Naive thymus-derived CD4-positive, alpha-beta T cell (primary cell): Measurements from ENCODE around the gene ATP6V1C2. TPM values are rescaled to one million over a fixed set of nuclear protein-coding genes. Genes with fewer than 3 reads are reported as not detected.

Experiments used
- ATAC-seq: fragments of 150-1000 bp; cut with Tn5 transposase; 2 replicates; pipeline ENCODE4 v1.10.0; 2021; ENCODE audit warnings: mild to moderate bottlenecking, moderate library complexity
- CTCF ChIA-PET: fragments of 350-600 bp; sonication (Branson Sonifier 250); formaldehyde crosslinking; loops from one replicate; lab custom pipeline; 2021; ENCODE audit warnings: antibody characterized with exemption; lab: Charles Lee
- POLR2A ChIA-PET: fragments of 350-600 bp; sonication (Branson Sonifier 250); formaldehyde crosslinking; loops from one replicate; lab custom pipeline; 2021; ENCODE audit warnings: antibody characterized with exemption, inconsistent platforms; lab: Charles Lee
- DNase-seq, 9 donors: peaks; one replicate each; pipeline versions ENCODE4 v3.0.0 to v3.0.0-alpha.2; 2020 to 2022; ENCODE audit warnings: mixed read lengths in 1 of 9
- H3K27ac ChIP-seq: one replicate; pipeline ENCODE4 v1.7.0; 2013; ENCODE audit warnings: mild to moderate bottlenecking, low read depth, low read length, moderate library complexity
- H3K27me3 ChIP-seq, 2 donors: one replicate each; pipeline ENCODE4 v1.7.0; 2013; ENCODE audit warnings: low read length in 2 of 2, mild to moderate bottlenecking in 2 of 2, moderate library complexity in 2 of 2; ENCODE audit not compliant: control insufficient read depth in 2 of 2, insufficient read depth in 2 of 2
- H3K36me3 ChIP-seq, 3 experiments: 1 replicate in 2 of 3; 2 replicates in 1 of 3; pipeline ENCODE4 v1.7.0; 2013; ENCODE audit warnings: low read length in 3 of 3, mild to moderate bottlenecking in 3 of 3, moderate library complexity in 1 of 3; ENCODE audit not compliant: insufficient read depth in 3 of 3, control insufficient read depth in 2 of 3
- H3K4me1 ChIP-seq, 2 donors: one replicate each; pipeline ENCODE4 v1.7.0; 2013; ENCODE audit warnings: low read length in 2 of 2, mild to moderate bottlenecking in 2 of 2, moderate library complexity in 1 of 2; ENCODE audit not compliant: control insufficient read depth in 2 of 2, insufficient read depth in 2 of 2
- H3K4me3 ChIP-seq: 2 replicates; pipeline ENCODE4 v1.7.0; 2013; ENCODE audit warnings: mild to moderate bottlenecking, low read length
- H3K9me3 ChIP-seq, 3 experiments: 1 replicate in 2 of 3; 2 replicates in 1 of 3; pipeline ENCODE4 v1.7.0; 2013; ENCODE audit warnings: low read length in 3 of 3; ENCODE audit not compliant: control insufficient read depth in 2 of 3
- H3K27ac Mint-ChIP-seq, 9 donors: one replicate each; pipeline ENCODE4 v1.8.0; 2020 to 2022; ENCODE audit warnings: mixed read lengths in 9 of 9, mild to moderate bottlenecking in 8 of 9, moderate library complexity in 5 of 9, inconsistent platforms in 2 of 9
- H3K27me3 Mint-ChIP-seq, 5 donors: one replicate each; pipeline ENCODE4 v1.8.0; 2021 to 2022; ENCODE audit warnings: mixed read lengths in 5 of 5, mild to moderate bottlenecking in 1 of 5
- H3K36me3 Mint-ChIP-seq, 5 donors: one replicate each; pipeline ENCODE4 v1.8.0; 2020 to 2022; ENCODE audit warnings: mixed read lengths in 5 of 5, mild to moderate bottlenecking in 3 of 5, inconsistent platforms in 1 of 5
- H3K4me1 Mint-ChIP-seq, 7 donors: one replicate each; pipeline ENCODE4 v1.8.0; 2020 to 2022; ENCODE audit warnings: mixed read lengths in 7 of 7, mild to moderate bottlenecking in 3 of 7, inconsistent platforms in 1 of 7
- H3K4me3 Mint-ChIP-seq, 10 donors: one replicate each; pipeline ENCODE4 v1.8.0; 2020 to 2022; ENCODE audit warnings: mild to moderate bottlenecking in 10 of 10, mixed read lengths in 10 of 10, moderate library complexity in 6 of 10, inconsistent platforms in 2 of 10
- H3K9me3 Mint-ChIP-seq, 11 donors: one replicate each; pipeline ENCODE4 v1.8.0; 2020 to 2022; ENCODE audit warnings: mixed read lengths in 11 of 11, mild to moderate bottlenecking in 4 of 11, inconsistent platforms in 1 of 11, moderate library complexity in 1 of 11
- intact Hi-C, 2 donors: fragments of 100-400 bp; cut with micrococcal nuclease; formaldehyde crosslinking; loops; one replicate each; pipeline ENCODE4 v1.15.1; 2023
- polyA plus RNA-seq, 2 donors: library from polyadenylated mRNA; unstranded; fragments of 300-500 nt; fragmentation: Illumina TruSeq; gene quantifications; one replicate each; pipeline ENCODE4 v1.2.3, GENCODE V29; 2021
- total RNA-seq, 6 experiments: library from RNA in 5 of 6; stranded (reverse) in 5 of 6; gene quantifications; 1 replicate in 5 of 6; 2 replicates in 1 of 6; pipeline ENCODE4 v1.2.3 and lab custom pipeline; 2021 to 2026

The ATP6V1C2 gene
- total and polyA plus RNA-seq, 7 experiments from 2014 or later = not detected

DNA sequence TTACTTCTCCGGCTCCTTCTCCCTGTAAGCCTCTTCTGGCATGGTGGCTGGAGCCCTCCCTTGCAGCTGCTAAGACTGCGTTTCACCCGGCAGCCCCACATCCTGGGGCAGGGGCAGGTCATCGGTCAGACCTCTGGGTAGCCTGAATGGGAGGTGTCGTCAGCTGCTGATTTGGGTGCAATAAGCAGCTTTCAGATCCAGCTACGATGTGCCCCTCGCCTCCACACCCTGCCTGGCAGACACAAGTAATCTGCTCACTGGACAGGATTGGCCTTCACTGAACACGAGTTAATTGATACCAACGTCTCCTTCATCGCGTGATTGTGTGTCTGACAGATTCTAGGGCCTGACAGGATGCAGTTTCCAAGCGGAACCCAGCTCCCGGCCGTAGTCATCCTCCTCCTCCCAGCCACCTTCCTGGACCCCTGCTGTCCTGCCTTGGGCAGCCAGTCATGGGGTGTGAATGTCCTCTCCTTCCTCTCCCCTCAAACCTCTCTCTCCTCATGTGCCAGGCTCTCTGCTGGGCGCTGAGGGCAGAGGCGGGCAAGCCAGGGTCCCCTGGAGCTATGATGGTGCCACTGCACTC lies 110.1 kb downstream of the ATP6V1C2 start:
- no peak overlapping the region for H3K27ac Mint-ChIP-seq
- H3K27me3 ChIP-seq = no peaks in the 10 kb centered on the region
- no peaks in the 10 kb centered on the region for H3K9me3 ChIP-seq
- peaks cover 0 to 2% of the 10 kb centered on the region in 2 donors for H3K4me1 ChIP-seq
- H3K27ac ChIP-seq = no peak overlapping the region
- intact Hi-C loops = loop anchor here (5.0 to 10.0 kb wide), 2 partner anchors 81 to 403 kb away; partner anchors contain the start of gene KCNF1 (in 1 of the 2)
- ChIA-PET CTCF (interaction anchor here (0.6 to 5.0 kb wide), 6 partner anchors 9 to 620 kb away, joined by 3 to 56 read pairs (median 6); a partner anchor contains a TSS), POLR2A (interaction anchor here (2.0 kb wide), 1 partner anchor 301 kb away, joined by 4 read pairs; a partner anchor contains a TSS)
- ATAC-seq (no peak), DNase-seq (no peak)
- H3K4me3 Mint-ChIP-seq = no peak overlapping the region
- no peaks in the 10 kb centered on the region for H3K9me3 Mint-ChIP-seq
- no peaks in the 10 kb centered on the region for H3K36me3 Mint-ChIP-seq
- peaks cover 0 to 28% (median 12%) of the 10 kb centered on the region in 5 donors for H3K27me3 Mint-ChIP-seq
- H3K4me3 ChIP-seq = no peak overlapping the region
- H3K36me3 ChIP-seq = no peaks in the 10 kb centered on the region
- H3K4me1 Mint-ChIP-seq = peaks cover 0 to 12% (median 5%) of the 10 kb centered on the region in 7 donors

- H3K4me1 Mint-ChIP-seq = peaks cover 0 to 16% (median 5%) of the 10 kb centered on the region in 7 donors
- no peaks in the 10 kb centered on the region for H3K36me3 Mint-ChIP-seq
- no peaks in the 10 kb centered on the region for H3K9me3 ChIP-seq
- H3K27me3 Mint-ChIP-seq = peaks cover 0 to 29% (median 13%) of the 10 kb centered on the region in 5 donors
- no peak overlapping the region for H3K4me3 ChIP-seq
- no peaks in the 10 kb centered on the region for H3K9me3 Mint-ChIP-seq
- intact Hi-C loops = loop anchor here (1.0 to 10.0 kb wide), 8 partner anchors 20 to 752 kb away; partner anchors contain the start of genes PDIA6 (in 2 of the 2) and KCNF1 (in 1 of the 2)
- peaks cover 0 to 2% of the 10 kb centered on the region in 2 donors for H3K4me1 ChIP-seq
- peak overlapping the region in 1 of 9 donors; percentile 56 for H3K27ac Mint-ChIP-seq
- no peak overlapping the region for H3K27ac ChIP-seq
- ATAC-seq (peak; percentile 94), DNase-seq (peak; percentile 66 to 85 (median 75))
- CTCF ChIA-PET = interaction anchor here (0.5 to 5.0 kb wide), 12 partner anchors 9 to 752 kb away, joined by 3 to 56 read pairs (median 4); a partner anchor contains a TSS
- no peaks in the 10 kb centered on the region for H3K27me3 ChIP-seq
- peak overlapping the region in 8 of 10 donors; percentile 33 to 76 (median 48) for H3K4me3 Mint-ChIP-seq
- POLR2A ChIA-PET = interaction anchor here (0.9 to 2.0 kb wide), 2 partner anchors 292 to 300 kb away, joined by 3 to 4 read pairs; a partner anchor contains a TSS
- H3K36me3 ChIP-seq = no peaks in the 10 kb centered on the region
Measured at GRCh38 chr2:10832203-10832936, 110.9 kb downstream of the ATP6V1C2 start.

DNA sequence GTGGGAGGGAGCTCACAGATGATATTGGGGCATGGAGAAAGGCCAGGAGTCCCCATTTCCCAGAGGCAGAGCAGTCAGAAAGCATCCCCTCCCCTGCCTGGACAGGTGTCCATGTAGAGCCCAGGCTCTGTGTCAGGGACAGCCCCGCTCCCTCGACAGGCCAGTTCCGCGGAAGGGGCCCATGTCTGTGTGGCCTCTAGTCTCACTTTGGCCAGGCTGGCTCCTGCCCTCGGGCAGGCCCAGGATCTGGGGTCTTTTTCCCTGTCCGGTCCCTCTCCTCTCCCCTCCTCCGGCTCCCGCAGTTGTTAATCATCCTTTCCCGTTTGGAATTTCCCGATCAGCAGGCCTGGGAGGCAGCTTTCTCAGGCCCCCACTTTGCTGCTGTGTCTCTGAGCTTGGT lies 111.6 kb downstream of the ATP6V1C2 start:
- CTCF ChIA-PET = interaction anchor here (0.5 to 5.0 kb wide), 11 partner anchors 8 to 752 kb away, joined by 3 to 56 read pairs (median 5); a partner anchor contains a TSS
- Mint-ChIP-seq H3K9me3 (no peaks in the 10 kb centered on the region), H3K27me3 (peaks cover 0 to 29% (median 17%) of the 10 kb centered on the region in 5 donors), H3K36me3 (no peaks in the 10 kb centered on the region), H3K27ac (peak overlapping the region in 1 of 9 donors; percentile 38), H3K4me1 (peaks cover 0 to 16% (median 5%) of the 10 kb centered on the region in 7 donors), H3K4me3 (peak overlapping the region in 2 of 10 donors; percentile 17 to 44)
- ATAC-seq (no peak), DNase-seq (no peak)
- POLR2A ChIA-PET = interaction anchor here (0.9 to 2.0 kb wide), 2 partner anchors 291 to 300 kb away, joined by 3 to 4 read pairs; a partner anchor contains a TSS
- Histone ChIP-seq H3K4me1 (peaks cover 0 to 2% of the 10 kb centered on the region in 2 donors), H3K27ac (no peak overlapping the region), H3K27me3 (no peaks in the 10 kb centered on the region), H3K4me3 (no peak overlapping the region), H3K36me3 (no peaks in the 10 kb centered on the region), H3K9me3 (no peaks in the 10 kb centered on the region)
- intact Hi-C loops = loop anchor here (5.0 to 10.0 kb wide), 2 partner anchors 79 to 402 kb away; partner anchors contain the start of gene KCNF1 (in 1 of the 2)

DNA sequence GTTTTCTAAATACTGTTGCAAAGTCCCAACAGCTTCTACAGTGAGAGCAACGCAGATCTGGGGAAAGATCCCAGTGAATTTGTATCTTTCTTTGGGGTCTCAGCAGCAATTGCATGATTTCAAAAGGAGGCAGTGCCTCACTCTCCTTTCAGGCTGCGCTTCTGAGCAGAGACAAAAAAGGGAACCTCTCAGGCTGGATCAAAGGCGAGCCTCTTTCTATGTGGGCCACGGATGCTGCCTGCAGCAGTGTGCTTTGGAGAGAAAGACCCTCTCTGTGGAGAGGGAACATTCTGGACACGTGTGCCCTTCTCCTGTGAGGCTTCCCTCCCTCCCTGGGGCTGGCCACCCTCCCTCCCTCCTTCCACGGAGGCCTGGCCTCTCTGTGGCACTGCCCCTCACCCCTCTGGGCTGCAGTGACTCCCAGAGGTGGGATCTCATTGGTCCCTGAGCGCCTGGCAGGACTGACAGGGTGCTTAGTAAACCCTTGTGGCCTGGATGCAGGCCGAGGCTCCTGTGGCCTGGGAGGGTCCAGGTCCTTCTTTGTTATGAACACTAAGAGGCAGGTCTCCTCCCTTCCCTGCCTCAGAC lies 112.7 kb downstream of the ATP6V1C2 start:
- POLR2A ChIA-PET = interaction anchor here (0.7 kb wide), 1 partner anchor 297 kb away, joined by 3 read pairs; no protein-coding TSS in a partner anchor
- peaks cover 0 to 16% (median 5%) of the 10 kb centered on the region in 7 donors for H3K4me1 Mint-ChIP-seq
- H3K36me3 Mint-ChIP-seq = no peaks in the 10 kb centered on the region
- H3K27me3 ChIP-seq = no peaks in the 10 kb centered on the region
- H3K9me3 ChIP-seq = no peaks in the 10 kb centered on the region
- H3K4me3 ChIP-seq = no peak overlapping the region
- no peak overlapping the region for H3K4me3 Mint-ChIP-seq
- H3K27ac ChIP-seq = no peak overlapping the region
- no peaks in the 10 kb centered on the region for H3K9me3 Mint-ChIP-seq
- no peak overlapping the region for H3K27ac Mint-ChIP-seq
- CTCF ChIA-PET = interaction anchor here (0.6 to 5.0 kb wide), 2 partner anchors 297 to 630 kb away, joined by 3 to 56 read pairs; a partner anchor contains a TSS
- no peak for ATAC-seq
- intact Hi-C loops = loop anchor here (5.0 to 10.0 kb wide), 2 partner anchors 78 to 401 kb away; partner anchors contain the start of gene KCNF1 (in 1 of the 2)
- H3K36me3 ChIP-seq = no peaks in the 10 kb centered on the region
- no peak for DNase-seq
- peaks cover 0 to 27% (median 16%) of the 10 kb centered on the region in 5 donors for H3K27me3 Mint-ChIP-seq
- H3K4me1 ChIP-seq = peaks cover 0 to 2% of the 10 kb centered on the region in 2 donors

Other genes with a start within 250 kb of the ATP6V1C2 start
- gene NOL10, start 31.7 kb upstream of the ATP6V1C2 start, total RNA-seq = 10 to 100 TPM; 15.5 to 26.2 (median 21.3) TPM
- gene NOL10, start 31.7 kb upstream of the ATP6V1C2 start, polyA plus RNA-seq = 10 to 100 TPM; 14.7 to 25.6 TPM
- gene PDIA6, start 91.2 kb downstream of the ATP6V1C2 start, total RNA-seq = 100 to 1,000 TPM in 1 of 5 experiments, 10 to 100 TPM in 4; 24.3 to 173 (median 46.8) TPM
- 10 to 100 TPM; 74.5 to 89.3 TPM for gene PDIA6, start 91.2 kb downstream of the ATP6V1C2 start, polyA plus RNA-seq
- not detected for gene KCNF1, start 190.3 kb downstream of the ATP6V1C2 start, total RNA-seq
- gene KCNF1, start 190.3 kb downstream of the ATP6V1C2 start, polyA plus RNA-seq = not detected